T47D (cell line): ENCODE data around the gene LAMB2.

Experiments
- DNase-seq, 2 experiments: peaks; one replicate each; pipeline versions ENCODE4 v3.0.0 to v3.0.0-alpha.2; 2011 to 2012; ENCODE audit warnings: low read depth in 1 of 2, low spot score in 1 of 2
- JUND ChIP-seq: IDR thresholded peaks from 2 replicates; pipeline ENCODE4 v1.6.1; 2012; ENCODE audit warnings: low read depth
- in situ Hi-C: cut with HindIII; loops from 2 replicates; pipeline ENCODE4 v1.10.0; 2016; ENCODE audit warnings: low sequenced_read_pairs, low pct_unique_long_range_greater_than_20kb

The LAMB2 gene

DNA sequence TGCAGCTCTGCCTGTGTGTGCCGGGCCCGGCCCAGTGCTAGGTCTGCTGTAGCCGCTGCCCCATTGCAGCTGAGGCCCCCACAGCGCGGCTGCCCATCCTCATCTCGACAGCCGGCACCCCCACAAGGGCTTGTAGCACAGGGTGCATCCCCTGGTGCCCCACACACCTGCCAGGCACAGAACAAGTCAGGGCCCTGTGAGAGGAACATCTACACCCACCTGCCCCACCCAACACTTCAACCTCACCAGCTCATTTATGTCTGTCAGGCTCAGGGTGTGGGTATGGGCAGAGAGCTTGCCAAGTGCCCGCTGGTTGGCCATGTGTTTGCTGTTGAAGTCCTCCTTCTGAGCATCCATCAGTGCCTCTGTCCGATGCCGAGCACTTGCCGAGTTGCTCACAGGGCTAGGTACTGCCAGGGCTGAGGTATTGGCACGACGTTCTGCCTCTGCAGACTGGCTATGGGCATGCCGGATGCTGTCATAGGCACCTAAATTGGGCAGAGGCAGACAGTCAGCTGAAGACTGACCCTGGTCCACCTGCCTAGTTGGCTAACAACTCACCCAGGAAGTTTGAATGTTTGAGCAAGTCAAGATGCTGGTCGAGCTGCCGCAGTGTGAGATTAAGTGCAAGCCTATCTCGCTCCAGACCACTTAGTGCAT lies 9.8 kb downstream of the LAMB2 start:
- no peak for TF ChIP-seq JUND
- DNase-seq = no peak
- in situ Hi-C loops = no loop called here

DNA sequence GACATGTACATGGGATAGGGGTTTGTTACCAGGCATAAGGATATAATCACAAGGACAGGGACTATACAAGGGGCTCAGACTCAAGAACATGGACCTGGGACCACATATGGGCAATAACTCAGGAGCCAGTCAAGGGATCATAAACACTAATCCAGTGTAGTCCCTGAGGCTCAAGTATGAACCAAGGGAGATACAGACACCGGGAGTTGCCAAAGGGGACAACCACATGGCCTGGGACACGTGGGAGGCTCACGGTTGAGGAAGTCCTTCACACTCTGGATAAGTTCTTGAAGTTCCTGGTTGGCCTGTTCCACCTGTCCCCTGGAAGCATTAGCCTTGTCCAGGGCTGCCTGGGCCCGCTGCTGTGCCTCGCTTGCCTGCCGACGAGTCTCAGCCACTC lies 10.4 kb downstream of the LAMB2 start:
- DNase-seq = no peak
- in situ Hi-C loops = no loop called here
- no peak for TF ChIP-seq JUND

DNA sequence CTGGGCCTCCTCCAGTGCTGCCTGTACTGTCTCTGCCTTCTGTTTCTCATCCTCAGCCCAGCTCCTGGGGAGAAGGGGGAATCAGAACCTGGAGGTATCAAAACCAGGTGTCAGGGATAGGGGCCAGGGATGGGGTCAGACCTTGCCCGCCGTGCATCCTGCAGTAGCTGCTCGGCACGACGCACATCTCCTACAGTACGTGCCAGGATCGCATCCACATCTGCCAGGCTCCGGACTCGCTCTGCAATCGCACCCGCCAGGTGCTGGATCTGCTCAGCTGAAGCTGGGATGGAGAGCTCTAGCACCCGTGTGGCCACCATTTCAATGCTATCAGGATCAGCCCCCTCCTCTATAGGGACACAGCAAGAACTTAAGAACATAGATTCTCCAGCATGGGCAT lies 10.8 kb downstream of the LAMB2 start:
- in situ Hi-C loops = no loop called here
- no peak for DNase-seq
- no peak for TF ChIP-seq JUND

DNA sequence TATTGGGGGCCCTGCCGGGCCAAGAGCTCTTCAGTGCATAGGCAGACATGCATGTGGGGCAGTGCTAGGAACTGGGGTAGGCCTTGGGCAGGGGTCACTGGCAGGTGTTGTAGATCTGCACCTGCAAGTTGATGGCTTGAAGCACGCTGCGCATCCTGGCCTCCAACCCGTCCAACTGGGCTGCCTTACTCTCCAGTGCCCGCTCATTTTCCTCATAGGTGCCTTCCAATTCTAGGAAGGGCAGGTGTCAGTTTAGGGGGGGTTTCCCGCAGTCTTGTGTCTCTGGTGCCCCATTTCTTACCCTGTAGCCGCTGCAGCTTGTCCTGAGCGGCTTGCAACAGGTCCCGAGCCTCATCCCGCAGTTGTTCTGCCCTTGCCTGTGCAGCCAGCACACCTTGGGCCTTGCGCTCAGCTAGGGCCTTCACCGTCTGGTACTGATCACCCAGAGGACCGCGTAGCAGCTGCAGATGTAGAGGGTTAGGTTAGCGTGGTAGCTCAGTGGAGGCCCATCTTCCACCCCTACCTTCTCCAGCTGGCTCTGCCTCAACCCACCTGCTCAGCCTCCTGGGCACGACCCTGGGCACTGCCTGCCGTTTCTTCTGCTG lies 11.6 kb downstream of the LAMB2 start:
- TF ChIP-seq JUND = no peak
- DNase-seq = no peak
- in situ Hi-C loops = no loop called here

DNA sequence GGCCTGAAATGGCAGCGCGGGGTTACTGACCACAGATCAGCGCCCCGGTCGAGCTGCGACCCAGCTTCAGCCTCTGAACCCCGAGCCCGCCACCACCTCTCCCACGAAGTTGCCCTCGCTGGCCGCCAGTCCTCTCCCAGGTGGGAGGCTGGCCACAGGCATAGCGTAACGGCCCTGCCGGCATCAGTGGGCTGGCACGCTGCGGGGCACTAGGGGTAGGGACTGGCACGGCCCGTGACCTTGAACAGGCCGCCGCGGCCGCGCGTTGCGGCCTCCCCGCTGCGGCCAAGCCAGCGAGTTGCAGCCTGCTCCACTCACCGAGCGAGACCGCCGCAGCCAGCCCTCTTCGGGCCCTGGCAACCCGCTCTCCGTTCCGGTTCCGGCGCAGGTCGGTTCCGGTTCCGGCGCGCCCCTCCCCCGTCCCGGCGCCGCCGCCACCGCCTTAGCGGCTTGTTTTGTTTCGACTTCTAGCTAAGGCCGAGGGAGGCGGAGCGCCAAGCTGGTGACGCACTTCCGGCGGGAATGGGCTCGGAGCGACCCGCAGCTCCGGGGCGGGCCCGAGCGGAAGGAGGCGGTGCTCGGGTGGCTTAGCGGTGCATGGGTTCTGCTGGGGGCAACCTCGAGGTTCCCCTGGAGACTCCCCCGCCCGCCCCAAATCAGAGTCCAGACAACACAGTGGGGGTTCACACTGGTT lies 12.3 kb downstream of the LAMB2 start, which contains the start of gene USP19:
Gene USP19 (minus strand): TSS at position 386 of the 694 bp plus-strand sequence. CDS start 1,678 bp downstream, outside the sequence.
- DNase-seq = peak; percentile 81 to 90
- in situ Hi-C loops = no loop called here
- TF ChIP-seq JUND = no peak

DNA sequence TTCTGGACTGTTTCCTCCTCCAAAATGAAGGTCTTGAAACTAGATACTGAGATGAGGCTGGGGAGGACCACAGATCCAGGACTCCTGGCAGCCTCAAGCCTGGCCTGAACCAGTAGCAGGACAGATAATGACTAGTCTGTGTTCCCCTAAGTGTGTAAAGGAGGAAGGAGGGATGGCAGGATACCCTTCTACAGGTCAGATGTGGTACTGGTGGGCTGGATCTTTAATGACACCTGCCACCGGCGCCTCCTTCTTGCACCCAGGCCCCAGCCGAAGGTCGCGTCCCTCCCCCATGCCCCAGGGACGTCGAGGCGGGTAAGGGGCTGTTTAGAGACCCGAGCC lies 12.8 kb downstream of the LAMB2 start:
- no peak for DNase-seq
- in situ Hi-C loops = no loop called here
- no peak for TF ChIP-seq JUND

DNA sequence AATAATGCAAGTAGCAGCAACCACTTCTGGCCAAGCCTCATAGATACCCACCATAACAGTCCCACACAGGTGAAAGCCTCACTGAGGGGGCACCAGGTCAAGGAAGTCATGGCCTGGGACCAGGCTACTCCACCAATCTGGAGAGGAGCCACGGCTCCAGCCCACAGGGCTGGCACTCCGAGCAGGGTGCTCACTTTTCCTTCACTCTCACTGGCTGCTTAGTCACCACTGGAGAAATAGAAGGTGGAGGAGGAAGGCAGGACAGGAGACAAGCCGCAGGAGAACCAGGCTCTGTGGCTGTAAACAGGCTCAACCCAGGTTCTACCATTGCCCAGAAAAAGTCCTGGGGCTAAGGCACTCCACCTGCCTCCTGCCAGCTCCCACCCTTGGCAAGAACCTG lies 13.4 kb downstream of the LAMB2 start:
- TF ChIP-seq JUND = no peak
- in situ Hi-C loops = no loop called here
- DNase-seq = no peak

DNA sequence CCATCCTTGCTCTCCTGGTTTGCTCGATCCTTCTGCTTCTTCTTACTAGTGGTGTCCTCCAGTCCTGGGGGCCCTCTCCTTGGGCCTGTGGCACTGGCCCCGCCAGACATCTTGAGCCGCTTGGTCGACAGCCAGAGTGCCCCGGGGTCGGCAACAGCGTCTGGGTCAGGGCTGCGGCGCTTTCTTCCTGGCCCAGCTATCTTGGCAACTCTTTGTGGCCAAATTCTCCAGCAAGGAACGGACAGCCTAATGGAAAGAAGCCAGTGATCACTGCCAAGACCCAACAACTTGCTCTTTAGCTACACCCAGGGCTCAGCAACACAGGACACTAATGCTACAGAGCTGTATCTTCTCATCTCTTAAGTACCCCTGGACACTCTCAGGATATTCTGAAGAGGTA lies 13.8 kb downstream of the LAMB2 start:
- in situ Hi-C loops = no loop called here
- no peak for TF ChIP-seq JUND

DNA sequence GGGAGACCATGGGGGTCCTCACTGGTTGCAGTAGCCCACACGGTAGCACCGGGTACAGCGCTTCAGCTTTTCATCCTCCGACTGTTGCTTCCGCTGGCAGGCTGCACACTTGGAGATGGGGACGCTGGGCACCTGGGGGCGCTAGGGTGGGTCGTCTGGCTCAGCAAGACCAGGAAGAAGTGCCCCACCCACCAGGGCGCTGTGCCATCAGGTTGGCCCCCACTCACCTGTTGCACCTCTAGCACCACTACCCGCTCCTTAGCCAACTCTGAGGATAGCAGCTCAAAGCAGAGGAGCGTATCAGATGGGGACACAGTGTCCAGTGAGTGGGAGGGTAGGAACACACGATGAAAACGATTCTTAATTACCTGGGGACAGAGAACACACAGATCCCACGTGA lies 20.6 kb downstream of the LAMB2 start:
- in situ Hi-C loops = no loop called here
- TF ChIP-seq JUND = no peak
- DNase-seq = no peak

More for the DNA sequence above, 13.8 kb downstream of the LAMB2 start:
- no peak for DNase-seq

DNA sequence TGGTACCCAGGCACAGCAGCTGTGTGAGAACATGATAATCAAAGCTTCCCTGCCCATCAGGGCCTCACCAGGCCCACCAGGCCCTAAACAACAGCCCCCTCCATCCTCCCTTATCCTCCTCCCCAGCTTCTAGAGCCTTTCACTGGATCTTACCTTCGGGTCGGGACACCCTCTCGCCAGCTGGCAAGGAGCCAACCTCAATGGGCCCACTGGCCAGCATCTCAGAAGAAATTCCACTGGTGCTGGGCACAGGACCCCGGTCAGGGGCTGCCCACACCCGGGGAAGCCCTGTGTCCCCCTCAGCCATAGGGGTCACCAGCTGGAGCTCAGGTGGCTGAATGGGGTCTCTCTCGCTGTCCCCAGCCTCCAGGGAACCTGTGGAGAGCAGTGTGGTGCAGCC lies 21.5 kb downstream of the LAMB2 start:
- DNase-seq = no peak
- TF ChIP-seq JUND = no peak

DNA sequence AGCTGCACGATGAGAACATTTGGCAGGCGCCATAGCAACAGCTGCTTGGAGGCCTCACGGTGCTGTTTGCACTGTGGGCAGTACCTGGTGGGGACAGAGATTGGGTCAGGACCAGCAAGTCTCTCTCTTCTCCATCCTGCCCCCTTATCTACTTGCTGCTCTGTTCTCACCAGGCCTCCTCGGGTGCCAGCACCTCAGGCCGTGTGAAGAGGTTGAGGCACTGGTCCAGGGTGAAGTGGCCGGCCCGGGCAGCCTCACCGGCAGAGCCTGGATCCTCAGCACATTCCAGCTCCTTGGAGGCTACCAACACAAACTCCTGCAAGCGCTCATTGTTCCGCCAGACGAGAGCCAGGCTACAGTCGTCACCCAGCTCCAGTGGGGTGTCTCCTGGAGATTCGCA lies 22.1 kb downstream of the LAMB2 start:
- in situ Hi-C loops = no loop called here
- DNase-seq = no peak
- no peak for TF ChIP-seq JUND

More for the DNA sequence above, 21.5 kb downstream of the LAMB2 start:
- in situ Hi-C loops = no loop called here

DNA sequence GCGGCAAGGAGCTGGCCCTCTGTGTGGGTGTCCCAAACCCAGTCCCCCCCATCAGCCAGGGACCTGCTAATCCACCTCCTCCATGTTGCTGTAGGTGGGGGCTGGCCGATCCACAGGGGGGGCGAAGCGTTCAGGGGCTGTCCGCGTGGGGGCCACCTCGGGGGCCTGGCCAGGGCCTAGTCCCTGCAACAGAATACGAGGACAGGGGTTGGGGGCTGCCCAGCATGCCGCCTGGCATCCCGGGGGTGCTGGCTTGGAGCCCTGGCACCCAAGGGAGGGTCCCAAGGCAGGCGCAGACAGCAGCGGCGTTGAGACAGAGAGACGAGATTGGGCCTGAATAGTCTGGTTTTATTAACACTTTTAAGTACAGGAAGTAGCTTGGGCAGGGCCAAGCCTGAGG lies 24.5 kb downstream of the LAMB2 start:
- no peak for DNase-seq
- no peak for TF ChIP-seq JUND
- in situ Hi-C loops = no loop called here
